SK-N-SH treated with all-trans-retinoic acid at 6 μM for 48 hours (cell line): Measurements from ENCODE around the gene ATP5MC2.

Source experiments
- ATAC-seq: fragments of 200-7000 bp; cut with Tn5 transposase; 3 replicates; pipeline ENCODE4 v1.9.1; 2020; ENCODE audit warnings: mild to moderate bottlenecking, moderate library complexity
- ARNTL ChIP-seq: fragments of 450-650 bp; formaldehyde crosslinking; IDR thresholded peaks from 2 replicates; pipeline ENCODE4 v1.5.0; 2020; ENCODE audit warnings: low read depth, mild to moderate bottlenecking, moderate library complexity, borderline replicate concordance
- BACH2 ChIP-seq: fragments of 250-450 bp; sonication (Bioruptor Pico); IDR thresholded peaks from 2 replicates; pipeline ENCODE4 v1.9.0; 2021; ENCODE audit warnings: mild to moderate bottlenecking, borderline replicate concordance
- CSDC2 ChIP-seq: fragments of 250-450 bp; sonication (Bioruptor Pico); IDR thresholded peaks from 2 replicates; pipeline ENCODE4 v1.5.0; 2020; ENCODE audit warnings: mild to moderate bottlenecking, moderate library complexity
- ESRRG ChIP-seq: fragments of 250-450 bp; sonication (Bioruptor Pico); IDR thresholded peaks from 2 replicates; pipeline ENCODE4 v1.6.1; 2021; ENCODE audit warnings: mild to moderate bottlenecking
- ISL1 ChIP-seq: fragments of 250-450 bp; sonication (Bioruptor Pico); IDR thresholded peaks from 2 replicates; pipeline ENCODE4 v2.1.2; 2022; ENCODE audit warnings: mild to moderate bottlenecking, moderate library complexity
- OSR1 ChIP-seq: fragments of 250-450 bp; sonication (Bioruptor Pico); IDR thresholded peaks from 2 replicates; pipeline ENCODE4 v1.8.0; 2022; ENCODE audit warnings: moderate library complexity, mild to moderate bottlenecking, inconsistent platforms
- PPARA ChIP-seq: fragments of 250-450 bp; sonication (Bioruptor Pico); IDR thresholded peaks from 2 replicates; pipeline ENCODE4 v1.5.0; 2020; ENCODE audit warnings: mild to moderate bottlenecking, borderline replicate concordance
- RARB ChIP-seq: fragments of 250-450 bp; sonication (Bioruptor Pico); IDR thresholded peaks from 2 replicates; pipeline ENCODE4 v1.8.0; 2021; ENCODE audit warnings: mild to moderate bottlenecking, moderate library complexity
- SNAI2 ChIP-seq: fragments of 250-450 bp; sonication (Bioruptor Pico); IDR thresholded peaks from 2 replicates; pipeline ENCODE4 v1.5.0; 2020; ENCODE audit warnings: mild to moderate bottlenecking, moderate library complexity
- TOX ChIP-seq: fragments of 250-450 bp; sonication (Bioruptor Pico); IDR thresholded peaks from 2 replicates; pipeline ENCODE4 v1.8.0; 2021; ENCODE audit warnings: mild to moderate bottlenecking, moderate library complexity, borderline replicate concordance
- ZC3H10 ChIP-seq: fragments of 250-450 bp; sonication (Bioruptor Pico); IDR thresholded peaks from 2 replicates; pipeline ENCODE4 v1.5.1; 2021; ENCODE audit warnings: mild to moderate bottlenecking, moderate library complexity
- ZFP3 ChIP-seq: fragments of 250-450 bp; sonication (Bioruptor Pico); IDR thresholded peaks from 2 replicates; pipeline ENCODE4 v1.5.0; 2020; ENCODE audit warnings: mild to moderate bottlenecking, moderate library complexity
- ZFP30 ChIP-seq: fragments of 450-650 bp; formaldehyde crosslinking; IDR thresholded peaks from 2 replicates; pipeline ENCODE4 v1.5.0; 2022; ENCODE audit warnings: mild to moderate bottlenecking, moderate library complexity
- ZNF70 ChIP-seq: fragments of 450-650 bp; formaldehyde crosslinking; IDR thresholded peaks from 2 replicates; pipeline ENCODE4 v1.5.0; 2020; ENCODE audit warnings: mild to moderate bottlenecking, moderate library complexity
- TF ChIP-seq, protein P1 (sequence below): fragments of 250-450 bp; sonication (Bioruptor Pico); IDR thresholded peaks from 2 replicates; pipeline ENCODE4 v1.5.0; 2020; ENCODE audit warnings: mild to moderate bottlenecking, moderate library complexity
- TF ChIP-seq, protein P2 (sequence below): fragments of 250-450 bp; sonication (Bioruptor Pico); IDR thresholded peaks from 2 replicates; pipeline ENCODE4 v1.8.0; 2021; ENCODE audit warnings: low read depth, mild to moderate bottlenecking, moderate library complexity, borderline replicate concordance
- TF ChIP-seq, protein P3 (sequence below): fragments of 250-450 bp; sonication (Bioruptor Pico); IDR thresholded peaks from 2 replicates; pipeline ENCODE4 v1.5.1; 2021; ENCODE audit warnings: mild to moderate bottlenecking, moderate library complexity
- TF ChIP-seq, protein P4 (sequence below): fragments of 250-450 bp; sonication (Bioruptor Pico); IDR thresholded peaks from 2 replicates; pipeline ENCODE4 v1.5.1; 2020; ENCODE audit warnings: low read depth, mild to moderate bottlenecking, moderate library complexity

Gene ATP5MC2

DNA sequence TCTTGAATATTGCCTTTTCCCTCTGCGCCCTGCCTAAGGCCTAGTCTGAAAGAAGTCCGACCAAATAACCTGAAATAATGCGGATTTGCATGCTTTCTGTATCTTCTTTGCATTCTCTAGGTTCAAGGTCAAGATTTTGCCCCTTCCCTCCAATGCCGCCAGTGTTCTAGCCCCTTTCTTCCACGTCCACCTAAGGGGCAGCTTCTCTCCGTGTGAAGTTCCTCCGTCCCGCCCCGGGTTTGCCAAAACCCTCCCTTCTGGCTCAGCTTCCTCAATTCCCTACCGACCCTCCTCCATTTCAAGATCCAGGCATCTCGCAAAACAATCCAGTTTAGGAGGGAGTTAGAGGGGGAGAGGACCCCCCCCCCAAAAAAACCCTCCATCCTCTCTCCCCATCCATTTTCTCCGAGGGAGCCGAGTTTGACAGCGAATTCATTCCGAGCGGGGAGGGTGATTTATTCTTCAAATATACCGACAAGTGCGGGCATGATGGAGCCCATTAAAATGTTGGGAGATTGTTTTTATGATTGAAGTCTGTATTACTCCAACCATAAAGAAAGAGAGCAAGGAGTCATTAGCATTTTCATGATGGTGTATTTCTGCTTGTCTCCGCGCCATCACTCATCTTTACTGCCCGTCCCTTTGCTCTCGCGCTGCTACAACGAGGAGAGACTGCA lies 20.9 kb upstream of the ATP5MC2 start:
- ATAC-seq, result no peak
- no peak for TF ChIP-seq TOX (CRISPR knock-in tag)
- TF ChIP-seq ZC3H10 (CRISPR knock-in tag), result no peak
- TF ChIP-seq, protein P1, sequence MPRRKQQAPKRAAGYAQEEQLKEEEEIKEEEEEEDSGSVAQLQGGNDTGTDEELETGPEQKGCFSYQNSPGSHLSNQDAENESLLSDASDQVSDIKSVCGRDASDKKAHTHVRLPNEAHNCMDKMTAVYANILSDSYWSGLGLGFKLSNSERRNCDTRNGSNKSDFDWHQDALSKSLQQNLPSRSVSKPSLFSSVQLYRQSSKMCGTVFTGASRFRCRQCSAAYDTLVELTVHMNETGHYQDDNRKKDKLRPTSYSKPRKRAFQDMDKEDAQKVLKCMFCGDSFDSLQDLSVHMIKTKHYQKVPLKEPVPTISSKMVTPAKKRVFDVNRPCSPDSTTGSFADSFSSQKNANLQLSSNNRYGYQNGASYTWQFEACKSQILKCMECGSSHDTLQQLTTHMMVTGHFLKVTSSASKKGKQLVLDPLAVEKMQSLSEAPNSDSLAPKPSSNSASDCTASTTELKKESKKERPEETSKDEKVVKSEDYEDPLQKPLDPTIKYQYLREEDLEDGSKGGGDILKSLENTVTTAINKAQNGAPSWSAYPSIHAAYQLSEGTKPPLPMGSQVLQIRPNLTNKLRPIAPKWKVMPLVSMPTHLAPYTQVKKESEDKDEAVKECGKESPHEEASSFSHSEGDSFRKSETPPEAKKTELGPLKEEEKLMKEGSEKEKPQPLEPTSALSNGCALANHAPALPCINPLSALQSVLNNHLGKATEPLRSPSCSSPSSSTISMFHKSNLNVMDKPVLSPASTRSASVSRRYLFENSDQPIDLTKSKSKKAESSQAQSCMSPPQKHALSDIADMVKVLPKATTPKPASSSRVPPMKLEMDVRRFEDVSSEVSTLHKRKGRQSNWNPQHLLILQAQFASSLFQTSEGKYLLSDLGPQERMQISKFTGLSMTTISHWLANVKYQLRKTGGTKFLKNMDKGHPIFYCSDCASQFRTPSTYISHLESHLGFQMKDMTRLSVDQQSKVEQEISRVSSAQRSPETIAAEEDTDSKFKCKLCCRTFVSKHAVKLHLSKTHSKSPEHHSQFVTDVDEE (CRISPR knock-in tag), result no peak

DNA sequence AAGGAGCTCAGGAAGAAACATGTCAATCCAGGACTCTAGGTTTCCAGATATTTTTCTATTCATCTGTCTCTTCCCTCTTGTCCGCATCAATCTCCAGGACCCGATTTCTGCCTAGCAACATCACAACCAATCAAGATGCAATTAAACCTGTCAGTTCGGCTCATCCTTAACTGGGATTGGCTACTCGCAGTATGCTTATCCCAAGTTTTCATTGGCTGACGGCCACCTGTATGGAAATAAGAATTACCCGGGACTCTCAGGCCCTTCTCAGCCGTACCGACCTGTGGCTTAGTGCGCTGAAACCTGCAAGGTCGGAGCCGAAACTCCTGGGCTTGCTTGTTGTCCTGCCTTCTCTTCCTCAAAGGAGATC lies 20.4 kb upstream of the ATP5MC2 start:
- ATAC-seq, result peak; percentile 93
- TF ChIP-seq ZFP3 (CRISPR knock-in tag), result no peak
- TF ChIP-seq ESRRG (CRISPR knock-in tag), result no peak
- TF ChIP-seq, protein P2, sequence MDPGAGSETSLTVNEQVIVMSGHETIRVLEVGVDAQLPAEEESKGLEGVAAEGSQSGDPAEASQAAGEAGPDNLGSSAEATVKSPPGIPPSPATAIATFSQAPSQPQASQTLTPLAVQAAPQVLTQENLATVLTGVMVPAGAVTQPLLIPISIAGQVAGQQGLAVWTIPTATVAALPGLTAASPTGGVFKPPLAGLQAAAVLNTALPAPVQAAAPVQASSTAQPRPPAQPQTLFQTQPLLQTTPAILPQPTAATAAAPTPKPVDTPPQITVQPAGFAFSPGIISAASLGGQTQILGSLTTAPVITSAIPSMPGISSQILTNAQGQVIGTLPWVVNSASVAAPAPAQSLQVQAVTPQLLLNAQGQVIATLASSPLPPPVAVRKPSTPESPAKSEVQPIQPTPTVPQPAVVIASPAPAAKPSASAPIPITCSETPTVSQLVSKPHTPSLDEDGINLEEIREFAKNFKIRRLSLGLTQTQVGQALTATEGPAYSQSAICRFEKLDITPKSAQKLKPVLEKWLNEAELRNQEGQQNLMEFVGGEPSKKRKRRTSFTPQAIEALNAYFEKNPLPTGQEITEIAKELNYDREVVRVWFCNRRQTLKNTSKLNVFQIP (CRISPR knock-in tag), result no peak
- TF ChIP-seq, protein P3, sequence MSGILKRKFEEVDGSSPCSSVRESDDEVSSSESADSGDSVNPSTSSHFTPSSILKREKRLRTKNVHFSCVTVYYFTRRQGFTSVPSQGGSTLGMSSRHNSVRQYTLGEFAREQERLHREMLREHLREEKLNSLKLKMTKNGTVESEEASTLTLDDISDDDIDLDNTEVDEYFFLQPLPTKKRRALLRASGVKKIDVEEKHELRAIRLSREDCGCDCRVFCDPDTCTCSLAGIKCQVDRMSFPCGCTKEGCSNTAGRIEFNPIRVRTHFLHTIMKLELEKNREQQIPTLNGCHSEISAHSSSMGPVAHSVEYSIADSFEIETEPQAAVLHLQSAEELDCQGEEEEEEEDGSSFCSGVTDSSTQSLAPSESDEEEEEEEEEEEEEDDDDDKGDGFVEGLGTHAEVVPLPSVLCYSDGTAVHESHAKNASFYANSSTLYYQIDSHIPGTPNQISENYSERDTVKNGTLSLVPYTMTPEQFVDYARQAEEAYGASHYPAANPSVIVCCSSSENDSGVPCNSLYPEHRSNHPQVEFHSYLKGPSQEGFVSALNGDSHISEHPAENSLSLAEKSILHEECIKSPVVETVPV (CRISPR knock-in tag), result no peak
- TF ChIP-seq ARNTL (CRISPR knock-in tag), result no peak
- TF ChIP-seq PPARA, result no peak
- TF ChIP-seq, protein P1 (CRISPR knock-in tag), result no peak
- no peak for TF ChIP-seq ZFP30 (CRISPR knock-in tag)
- no peak for TF ChIP-seq ISL1 (CRISPR knock-in tag)

DNA sequence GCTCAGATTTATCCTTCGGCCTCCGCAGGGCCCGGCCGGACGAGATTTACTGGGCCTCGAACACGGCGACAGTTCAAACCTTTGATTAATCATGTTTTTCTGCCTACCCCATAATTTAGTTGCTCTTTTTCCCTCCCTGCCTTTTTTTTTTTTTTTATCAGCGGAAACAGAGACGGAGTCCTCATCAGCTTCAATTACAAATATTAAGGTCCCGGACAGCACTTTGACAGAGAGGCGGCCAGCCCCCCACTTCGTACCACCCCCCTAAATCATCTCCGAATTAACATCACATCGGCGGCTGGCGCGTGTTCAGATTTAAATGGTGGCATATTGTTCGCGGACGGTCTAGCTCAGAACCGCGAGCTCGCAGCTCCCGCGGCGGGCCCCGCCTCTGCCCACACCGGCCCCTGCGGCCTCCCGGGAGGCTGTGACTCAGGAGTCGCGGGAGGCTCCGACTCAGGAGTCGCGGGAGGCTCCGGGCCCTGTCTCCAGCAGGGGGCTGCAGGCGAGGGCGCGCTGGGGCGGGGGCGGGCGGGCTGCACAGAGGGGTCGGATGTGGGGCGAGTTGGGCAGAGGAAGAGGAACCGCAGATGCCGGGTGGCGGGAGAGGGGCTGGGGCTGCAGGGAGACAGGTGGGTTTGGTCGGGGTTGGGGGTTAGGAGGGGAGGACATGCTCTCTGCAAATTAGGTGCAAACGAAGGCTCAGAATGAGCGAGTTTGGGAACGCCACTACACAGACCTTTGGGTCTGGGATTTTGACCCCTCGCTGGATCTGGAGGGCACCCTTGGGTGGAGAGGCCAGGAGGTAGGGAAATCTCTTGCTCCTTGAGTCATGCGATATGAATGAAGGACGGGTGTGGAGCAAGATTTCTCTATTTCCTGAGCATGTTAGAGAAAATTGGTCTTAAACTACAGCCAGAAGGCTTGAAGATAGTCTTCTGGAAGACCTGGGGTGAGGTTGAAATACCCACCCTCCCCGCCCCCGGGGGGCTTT lies 19.6 kb upstream of the ATP5MC2 start:
- TF ChIP-seq PPARA (no peak), BACH2 (CRISPR knock-in tag) (no peak), ZFP30 (CRISPR knock-in tag) (no peak), ZNF70 (CRISPR knock-in tag) (no peak), ISL1 (CRISPR knock-in tag) (no peak)
- TF ChIP-seq, all 23 proteins: peak for 0
- ATAC-seq, result peak; percentile 21; the same call in 1 of the 3 replicates

DNA sequence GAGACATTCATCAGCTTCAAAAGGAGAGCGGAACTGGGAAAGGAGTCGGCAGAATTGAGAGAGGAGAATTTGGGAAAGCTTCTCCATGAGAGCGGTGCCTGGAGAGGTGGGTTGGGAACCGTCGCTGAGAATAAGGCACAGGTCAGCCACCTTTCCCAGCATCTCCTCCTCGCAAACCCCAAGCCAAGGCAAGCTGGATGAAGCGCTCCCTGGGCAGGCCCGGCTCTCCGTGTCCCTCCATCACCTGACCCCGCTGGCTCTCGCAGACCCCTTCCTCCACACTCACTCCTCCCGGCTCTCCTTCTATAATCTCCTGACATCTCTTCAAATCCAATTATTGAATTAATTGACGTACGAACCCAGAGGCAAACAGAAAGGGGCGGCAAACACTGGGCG lies 18.9 kb upstream of the ATP5MC2 start:
- TF ChIP-seq OSR1 (CRISPR knock-in tag), result no peak
- TF ChIP-seq CSDC2 (CRISPR knock-in tag), result no peak
- TF ChIP-seq, protein P1 (CRISPR knock-in tag), result no peak
- TF ChIP-seq, protein P4, sequence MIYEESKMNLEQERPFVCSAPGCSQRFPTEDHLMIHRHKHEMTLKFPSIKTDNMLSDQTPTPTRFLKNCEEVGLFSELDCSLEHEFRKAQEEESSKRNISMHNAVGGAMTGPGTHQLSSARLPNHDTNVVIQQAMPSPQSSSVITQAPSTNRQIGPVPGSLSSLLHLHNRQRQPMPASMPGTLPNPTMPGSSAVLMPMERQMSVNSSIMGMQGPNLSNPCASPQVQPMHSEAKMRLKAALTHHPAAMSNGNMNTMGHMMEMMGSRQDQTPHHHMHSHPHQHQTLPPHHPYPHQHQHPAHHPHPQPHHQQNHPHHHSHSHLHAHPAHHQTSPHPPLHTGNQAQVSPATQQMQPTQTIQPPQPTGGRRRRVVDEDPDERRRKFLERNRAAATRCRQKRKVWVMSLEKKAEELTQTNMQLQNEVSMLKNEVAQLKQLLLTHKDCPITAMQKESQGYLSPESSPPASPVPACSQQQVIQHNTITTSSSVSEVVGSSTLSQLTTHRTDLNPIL (CRISPR knock-in tag), result no peak
- TF ChIP-seq SNAI2 (CRISPR knock-in tag), result no peak
- no peak for TF ChIP-seq ESRRG (CRISPR knock-in tag)
- no peak for TF ChIP-seq RARB (CRISPR knock-in tag)
- no peak for TF ChIP-seq PPARA
- ATAC-seq, result no peak
